Left lung (tissue), 10 donors: ENCODE results near the gene ALG2. TPM values are rescaled to one million over a fixed set of nuclear protein-coding genes. Genes with fewer than 3 reads are reported as not detected.

Source experiments
- ATAC-seq: fragments of 200-7000 bp; cut with Tn5 transposase; one replicate; pipeline ENCODE4 v1.9.1; 2020; ENCODE audit warnings: moderate library complexity
- DNase-seq, 4 donors: peaks; one replicate each; pipeline ENCODE4 v3.0.0-alpha.2; 2013 to 2020
- H3K27ac ChIP-seq, 2 donors: fragments of 200-600 bp; sonication (generic) in 1 of 2; one replicate each; pipeline versions ENCODE4 v1.5.0 to v1.8.0; 2020 to 2021
- H3K27me3 ChIP-seq, 2 donors: fragments of 200-600 bp; sonication (generic) in 1 of 2; one replicate each; pipeline versions ENCODE4 v1.5.0 to v1.8.0; 2020 to 2021
- H3K36me3 ChIP-seq, 2 donors: fragments of 200-600 bp; sonication (generic) in 1 of 2; one replicate each; pipeline versions ENCODE4 v1.5.0 to v1.8.0; 2020 to 2021
- H3K4me1 ChIP-seq, 2 donors: fragments of 200-600 bp; one replicate each; pipeline ENCODE4 v1.8.0; 2021
- H3K4me3 ChIP-seq, 2 donors: fragments of 200-600 bp; sonication (generic) in 1 of 2; one replicate each; pipeline versions ENCODE4 v1.5.0 to v1.8.0; 2020 to 2021; ENCODE audit warnings: mild to moderate bottlenecking in 1 of 2
- H3K9me3 ChIP-seq, 2 donors: fragments of 200-600 bp; sonication (generic) in 1 of 2; one replicate each; pipeline versions ENCODE4 v1.5.0 to v1.8.0; 2020 to 2021
- CTCF ChIP-seq, 2 donors: fragments of 200-600 bp; sonication (generic) in 1 of 2; IDR thresholded peaks; one replicate each; pipeline versions ENCODE4 v1.5.0 to v1.8.0; 2021; ENCODE audit warnings: antibody characterized with exemption in 2 of 2
- intact Hi-C, 2 donors: fragments of 100-400 bp; cut with DNase I; formaldehyde crosslinking; loops; one replicate each; pipeline versions ENCODE4 v1.11.2 to v1.14.2; 2022
- polyA plus RNA-seq, 6 donors: library from polyadenylated mRNA; unstranded; fragments of 120-200 nt; gene quantifications; one replicate each; pipeline ENCODE4 v1.2.1, GENCODE V29; 2013; ENCODE audit not compliant: insufficient read length in 6 of 6
- total RNA-seq, 2 donors: library from RNA; stranded (reverse); fragmentation: NEBNext Ultra II Directional; extraction: Animal tissue kit (Norgen Biotek cat#: 25700); gene quantifications; one replicate each; pipeline ENCODE4 v1.2.1, GENCODE V29; 2021
- donor health status: DM: no; HTN: yes; CAD: no.
- donor health status: DM: no; HTN: no; CAD: no.

ALG2 gene
- total and polyA plus RNA-seq, 8 donors: 29.8 to 47.7 (median 34.8) TPM

GRCh38 chr9:99221266-99221620 lies 499 bp downstream of the ALG2 start:
- no peak for DNase-seq
- peaks cover 0 to 30% of the 10 kb centered on the region in 2 donors for H3K36me3 ChIP-seq
- ATAC-seq: no peak
- H3K9me3 ChIP-seq: no peaks in the 10 kb centered on the region
- intact Hi-C loops: loop anchor here in 1 of 2 donors (10.0 kb wide), 1 partner anchor 56 kb away; no protein-coding TSS in a partner anchor
- H3K27me3 ChIP-seq: no peaks in the 10 kb centered on the region
- no peak for TF ChIP-seq CTCF (IDR thresholded peaks at IDR 0.05)
- H3K27ac ChIP-seq: peak overlapping the region; percentile 96
- peak overlapping the region; percentile 87 to 98 for H3K4me3 ChIP-seq
- H3K4me1 ChIP-seq: peaks cover 29 to 66% of the 10 kb centered on the region in 2 donors

GRCh38 chr9:99220011-99220410 lies 1.7 kb downstream of the ALG2 start:
- no peak overlapping the region for H3K27ac ChIP-seq
- H3K36me3 ChIP-seq: peaks cover 0 to 30% of the 10 kb centered on the region in 2 donors
- no peak for ATAC-seq
- no peaks in the 10 kb centered on the region for H3K9me3 ChIP-seq
- TF ChIP-seq CTCF (IDR thresholded peaks at IDR 0.05): no peak
- H3K27me3 ChIP-seq: no peaks in the 10 kb centered on the region
- H3K4me3 ChIP-seq: peak overlapping the region in 1 of 2 donors; percentile 98
- DNase-seq: no peak
- intact Hi-C loops: loop anchor here in 1 of 2 donors (10.0 kb wide), 1 partner anchor 55 kb away; no protein-coding TSS in a partner anchor
- peaks cover 29 to 55% of the 10 kb centered on the region in 2 donors for H3K4me1 ChIP-seq

GRCh38 chr9:99216073-99216472 lies 5.7 kb downstream of the ALG2 start:
- ATAC-seq (no peak), DNase-seq (no peak)
- H3K27me3 ChIP-seq: no peaks in the 10 kb centered on the region
- peaks cover 0 to 21% of the 10 kb centered on the region in 2 donors for H3K36me3 ChIP-seq
- no peaks in the 10 kb centered on the region for H3K9me3 ChIP-seq
- H3K4me1 ChIP-seq: peaks cover 15 to 35% of the 10 kb centered on the region in 2 donors
- H3K27ac ChIP-seq: no peak overlapping the region
- no peak for TF ChIP-seq CTCF (IDR thresholded peaks at IDR 0.05)
- H3K4me3 ChIP-seq: no peak overlapping the region
- intact Hi-C loops: no loop called here

GRCh38 chr9:99213197-99213596 lies 8.5 kb downstream of the ALG2 start:
- Histone ChIP-seq H3K27ac (no peak overlapping the region), H3K4me3 (no peak overlapping the region), H3K9me3 (peaks cover 0 to 5% of the 10 kb centered on the region in 2 donors), H3K36me3 (peaks cover 0 to 10% of the 10 kb centered on the region in 2 donors), H3K4me1 (peaks cover 0 to 10% of the 10 kb centered on the region in 2 donors), H3K27me3 (no peaks in the 10 kb centered on the region)
- ATAC-seq (no peak), DNase-seq (no peak)
- no peak for TF ChIP-seq CTCF (IDR thresholded peaks at IDR 0.05)
- intact Hi-C loops: no loop called here

- ATAC-seq: no peak
- Histone ChIP-seq H3K9me3 (peaks cover 0 to 5% of the 10 kb centered on the region in 2 donors), H3K4me1 (peaks cover 0 to 4% of the 10 kb centered on the region in 2 donors), H3K27ac (no peak overlapping the region), H3K36me3 (no peaks in the 10 kb centered on the region), H3K4me3 (no peak overlapping the region), H3K27me3 (no peaks in the 10 kb centered on the region)
- intact Hi-C loops: no loop called here
- no peak for DNase-seq
- TF ChIP-seq CTCF (IDR thresholded peaks at IDR 0.05): no peak
These were observed 10.0 kb downstream of the ALG2 start for GRCh38 chr9:99211746-99212145.
